ENCODE measurements around the gene CLEC3A. TPM values are rescaled to one million over a fixed set of nuclear protein-coding genes. Genes with fewer than 3 reads are reported as not detected.

The CLEC3A gene
- total RNA-seq, 1 experiment from 2014 or later, result 0.23 TPM

DNA sequence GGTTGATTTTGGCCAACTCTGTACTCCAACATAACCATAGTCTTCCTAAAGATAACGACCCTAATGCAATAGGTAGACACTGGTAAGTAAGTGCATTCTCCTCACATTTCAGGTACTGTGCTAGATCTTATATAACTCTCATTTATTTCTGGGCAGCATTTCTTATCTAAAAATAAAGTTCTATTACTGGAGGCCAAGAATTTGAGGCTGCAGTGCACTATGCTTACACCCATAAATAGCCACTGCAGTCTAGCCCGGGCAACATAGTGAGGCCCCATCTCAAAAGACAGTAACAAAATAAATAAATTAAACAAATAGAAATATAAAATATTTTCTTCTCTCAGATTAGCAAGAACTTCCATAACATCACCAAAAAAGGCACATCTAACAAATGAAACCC lies 12.7 kb downstream of the CLEC3A start:
- H3K27ac ChIP-seq (ENCODE audit: low read length), result no peak overlapping the region
- in situ Hi-C loops (cut with HindIII; ENCODE audit: low pct_unique_long_range_greater_than_20kb, low sequenced_read_pairs) (no loop called here), intact Hi-C loops (cut with micrococcal nuclease; ENCODE audit: unreplicated experiment) (no loop called here)
- TF ChIP-seq CTCF (IDR thresholded peaks at IDR 0.05), result no peak
- TF ChIP-seq SIN3A (IDR thresholded peaks at IDR 0.05; ENCODE audit: borderline replicate concordance, insufficient read depth, low read depth, low read length), result no peak
- TF ChIP-seq, protein P1, sequence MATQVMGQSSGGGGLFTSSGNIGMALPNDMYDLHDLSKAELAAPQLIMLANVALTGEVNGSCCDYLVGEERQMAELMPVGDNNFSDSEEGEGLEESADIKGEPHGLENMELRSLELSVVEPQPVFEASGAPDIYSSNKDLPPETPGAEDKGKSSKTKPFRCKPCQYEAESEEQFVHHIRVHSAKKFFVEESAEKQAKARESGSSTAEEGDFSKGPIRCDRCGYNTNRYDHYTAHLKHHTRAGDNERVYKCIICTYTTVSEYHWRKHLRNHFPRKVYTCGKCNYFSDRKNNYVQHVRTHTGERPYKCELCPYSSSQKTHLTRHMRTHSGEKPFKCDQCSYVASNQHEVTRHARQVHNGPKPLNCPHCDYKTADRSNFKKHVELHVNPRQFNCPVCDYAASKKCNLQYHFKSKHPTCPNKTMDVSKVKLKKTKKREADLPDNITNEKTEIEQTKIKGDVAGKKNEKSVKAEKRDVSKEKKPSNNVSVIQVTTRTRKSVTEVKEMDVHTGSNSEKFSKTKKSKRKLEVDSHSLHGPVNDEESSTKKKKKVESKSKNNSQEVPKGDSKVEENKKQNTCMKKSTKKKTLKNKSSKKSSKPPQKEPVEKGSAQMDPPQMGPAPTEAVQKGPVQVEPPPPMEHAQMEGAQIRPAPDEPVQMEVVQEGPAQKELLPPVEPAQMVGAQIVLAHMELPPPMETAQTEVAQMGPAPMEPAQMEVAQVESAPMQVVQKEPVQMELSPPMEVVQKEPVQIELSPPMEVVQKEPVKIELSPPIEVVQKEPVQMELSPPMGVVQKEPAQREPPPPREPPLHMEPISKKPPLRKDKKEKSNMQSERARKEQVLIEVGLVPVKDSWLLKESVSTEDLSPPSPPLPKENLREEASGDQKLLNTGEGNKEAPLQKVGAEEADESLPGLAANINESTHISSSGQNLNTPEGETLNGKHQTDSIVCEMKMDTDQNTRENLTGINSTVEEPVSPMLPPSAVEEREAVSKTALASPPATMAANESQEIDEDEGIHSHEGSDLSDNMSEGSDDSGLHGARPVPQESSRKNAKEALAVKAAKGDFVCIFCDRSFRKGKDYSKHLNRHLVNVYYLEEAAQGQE (IDR thresholded peaks at IDR 0.05; ENCODE audit: insufficient read depth in 1 of 2, low read depth in 2 of 2, low read length in 1 of 2), result no peak
- no peaks in the 10 kb centered on the region for H3K27me3 ChIP-seq (ENCODE audit: control insufficient read depth, insufficient read depth, low read length)
- CTCF ChIA-PET, result no interaction called here
- H3K9me3 ChIP-seq (ENCODE audit: control insufficient read depth, insufficient read depth, low read depth, low read length), result no peaks in the 10 kb centered on the region
- H3K36me3 ChIP-seq (ENCODE audit: control insufficient read depth, insufficient read depth, low read length), result no peaks in the 10 kb centered on the region
- BruUV-seq (replicated peaks), result no TSS peak
- POLR2A ChIA-PET, result no interaction called here
- no peak for DNase-seq (ENCODE audit: low read depth, low spot score)
- H3K4me1 ChIP-seq (ENCODE audit: control insufficient read depth, insufficient read depth, low read length), result no peaks in the 10 kb centered on the region
- no peak for ATAC-seq
- H3K4me3 ChIP-seq (ENCODE audit: low read depth in 2 of 2, low read length in 2 of 2), result no peak overlapping the region

GRCh38 chr16:78040396-78040795 lies 18.0 kb downstream of the CLEC3A start:
- no peaks in the 10 kb centered on the region for H3K9me3 ChIP-seq (ENCODE audit: control insufficient read depth, insufficient read depth, low read depth, low read length)
- ATAC-seq, result no peak
- POLR2A ChIA-PET, result no interaction called here
- CTCF ChIA-PET, result no interaction called here
- intact Hi-C loops (cut with micrococcal nuclease; ENCODE audit: unreplicated experiment), result no loop called here
- in situ Hi-C loops (cut with HindIII; ENCODE audit: low pct_unique_long_range_greater_than_20kb, low sequenced_read_pairs), result no loop called here
- H3K27me3 ChIP-seq (ENCODE audit: control insufficient read depth, insufficient read depth, low read length), result no peaks in the 10 kb centered on the region
- DNase-seq (ENCODE audit: low read depth, low spot score), result no peak
- H3K4me3 ChIP-seq (ENCODE audit: low read depth in 2 of 2, low read length in 2 of 2), result no peak overlapping the region
- no peaks in the 10 kb centered on the region for H3K36me3 ChIP-seq (ENCODE audit: control insufficient read depth, insufficient read depth, low read length)
- H3K27ac ChIP-seq (ENCODE audit: low read length), result no peak overlapping the region
- TF ChIP-seq TCF7L2 (IDR thresholded peaks at IDR 0.05; ENCODE audit: low read depth, low read length), result no peak
- no peak for TF ChIP-seq POLR2AphosphoS5 (IDR thresholded peaks at IDR 0.05; ENCODE audit: low read depth, low read length)
- TF ChIP-seq, protein P1 (IDR thresholded peaks at IDR 0.05; ENCODE audit: insufficient read depth in 1 of 2, low read depth in 2 of 2, low read length in 1 of 2), result no peak
- no peak for TF ChIP-seq CTCF (IDR thresholded peaks at IDR 0.05)
- TF ChIP-seq SIN3A (IDR thresholded peaks at IDR 0.05; ENCODE audit: borderline replicate concordance, insufficient read depth, low read depth, low read length), result no peak
- H3K4me1 ChIP-seq (ENCODE audit: control insufficient read depth, insufficient read depth, low read length), result no peaks in the 10 kb centered on the region
- BruUV-seq (replicated peaks), result no TSS peak

Data from Panc1 (cell line).